Subcutaneous adipose tissue (tissue), 4 donors: Measurements from ENCODE around the gene PRDM12. TPM values are rescaled to one million over a fixed set of nuclear protein-coding genes. Genes with fewer than 3 reads are reported as not detected.

ENCODE experiments used
- total RNA-seq, 4 donors: library from RNA; depleted of rRNA; stranded (reverse); fragments of >200 nt; gene quantifications; one replicate each; pipeline ENCODE4 v1.1.0, GENCODE V29; 2016
- TF ChIP-seq, protein P1 (sequence below): fragments of 450-650 bp; IDR thresholded peaks from one replicate; pipeline ENCODE4 v1.5.1; 2016; ENCODE audit warnings: low read depth, mild to moderate bottlenecking, control low read depth, antibody characterized with exemption, moderate library complexity

The PRDM12 gene
- total RNA-seq, result not detected

- TF ChIP-seq, protein P1, sequence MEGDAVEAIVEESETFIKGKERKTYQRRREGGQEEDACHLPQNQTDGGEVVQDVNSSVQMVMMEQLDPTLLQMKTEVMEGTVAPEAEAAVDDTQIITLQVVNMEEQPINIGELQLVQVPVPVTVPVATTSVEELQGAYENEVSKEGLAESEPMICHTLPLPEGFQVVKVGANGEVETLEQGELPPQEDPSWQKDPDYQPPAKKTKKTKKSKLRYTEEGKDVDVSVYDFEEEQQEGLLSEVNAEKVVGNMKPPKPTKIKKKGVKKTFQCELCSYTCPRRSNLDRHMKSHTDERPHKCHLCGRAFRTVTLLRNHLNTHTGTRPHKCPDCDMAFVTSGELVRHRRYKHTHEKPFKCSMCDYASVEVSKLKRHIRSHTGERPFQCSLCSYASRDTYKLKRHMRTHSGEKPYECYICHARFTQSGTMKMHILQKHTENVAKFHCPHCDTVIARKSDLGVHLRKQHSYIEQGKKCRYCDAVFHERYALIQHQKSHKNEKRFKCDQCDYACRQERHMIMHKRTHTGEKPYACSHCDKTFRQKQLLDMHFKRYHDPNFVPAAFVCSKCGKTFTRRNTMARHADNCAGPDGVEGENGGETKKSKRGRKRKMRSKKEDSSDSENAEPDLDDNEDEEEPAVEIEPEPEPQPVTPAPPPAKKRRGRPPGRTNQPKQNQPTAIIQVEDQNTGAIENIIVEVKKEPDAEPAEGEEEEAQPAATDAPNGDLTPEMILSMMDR, result no peak
Observed at GRCh38 chr9:130664251-130665028, at the start of gene PRDM12. Gene PRDM12, plus strand, starts transcription at chr9:130664594. Its CDS starts 60 bp downstream, at chr9:130664654.

GRCh38 chr9:130616451-130616850 is 47.9 kb upstream of the PRDM12 start:
- TF ChIP-seq, protein P1, result no peak

DNA sequence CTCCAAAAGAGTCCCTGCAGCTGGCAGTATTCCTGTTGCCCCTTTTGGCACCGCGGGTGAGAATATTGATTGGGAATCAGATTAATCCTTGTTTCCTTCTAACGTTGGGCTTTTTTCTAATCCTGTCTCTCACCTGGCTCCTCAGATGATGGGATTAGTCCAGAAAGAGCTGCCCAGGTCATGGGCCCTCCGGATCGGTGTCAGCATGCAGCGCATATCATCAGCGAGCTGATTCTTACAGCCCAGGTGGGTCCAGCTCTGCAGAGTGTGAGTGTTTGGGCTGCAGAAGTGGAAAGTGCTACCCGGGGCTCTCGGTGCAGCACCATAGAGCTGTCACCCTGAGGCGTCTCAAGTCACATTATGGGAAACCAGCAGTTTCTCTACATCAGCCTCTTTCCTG is 40.9 kb upstream of the PRDM12 start:
- TF ChIP-seq, protein P1, result no peak

GRCh38 chr9:130624154-130624553 is 40.2 kb upstream of the PRDM12 start:
- TF ChIP-seq, protein P1, result no peak

DNA sequence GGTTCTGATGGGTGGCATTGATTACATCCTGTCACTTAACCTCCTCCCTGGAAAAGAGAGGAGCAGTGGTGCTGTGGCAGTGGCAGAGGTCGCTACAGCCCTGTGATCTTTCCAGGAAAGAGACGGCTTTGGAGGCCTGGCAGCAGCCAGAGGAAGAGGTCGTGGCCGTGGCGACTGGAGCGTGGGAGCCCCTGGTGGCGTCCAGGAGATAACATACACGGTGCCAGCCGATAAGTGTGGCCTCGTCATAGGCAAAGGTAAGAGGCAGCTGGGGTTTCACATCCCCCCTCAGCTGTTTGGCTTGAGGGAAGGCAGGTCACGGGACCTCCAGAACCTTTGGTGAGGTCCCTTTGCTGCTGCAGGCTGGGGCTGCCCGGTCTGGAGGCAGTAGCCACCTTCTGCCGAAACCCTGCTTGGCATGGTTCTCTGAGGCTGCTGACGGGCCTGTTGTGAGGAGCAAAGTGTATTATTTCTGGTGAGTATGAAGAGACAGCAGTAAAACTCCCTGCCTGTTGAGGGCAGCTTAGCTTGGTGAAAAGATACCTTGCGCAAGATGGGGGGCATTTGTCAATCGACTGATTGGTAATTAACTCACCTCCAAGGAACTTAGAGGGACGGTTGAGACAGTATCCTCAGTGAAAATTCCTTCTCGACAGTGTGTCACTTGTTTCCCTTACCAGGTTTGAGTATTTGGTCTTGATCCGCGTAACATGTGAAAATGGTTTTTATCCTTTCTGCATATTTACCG is 38.0 kb upstream of the PRDM12 start:
- TF ChIP-seq, protein P1, result no peak

GRCh38 chr9:130627051-130627450 is 37.3 kb upstream of the PRDM12 start:
- TF ChIP-seq, protein P1, result no peak
